Measurements from ENCODE around the gene MMP24. TPM values are rescaled to one million over a fixed set of nuclear protein-coding genes. Genes with fewer than 3 reads are reported as not detected.

Gene MMP24
- total and polyA plus RNA-seq, 4 donors, result 0.09 to 0.75 (median 0.42) TPM

GRCh38 chr20:35319871-35320197 is 93.3 kb downstream of the MMP24 start:
- H3K27ac ChIP-seq (ENCODE audit: low read depth in 1 of 2, low read length in 2 of 2), result no peak overlapping the region
- H3K36me3 ChIP-seq (ENCODE audit: control insufficient read depth in 4 of 4, insufficient read depth in 3 of 4, low read depth in 1 of 4, low read length in 3 of 4), result peaks cover 0 to 4% (median 0%) of the 10 kb centered on the region in 4 donors
- no peaks in the 10 kb centered on the region for H3K27me3 ChIP-seq (ENCODE audit: control insufficient read depth in 4 of 4, insufficient read depth in 4 of 4, low read length in 3 of 4)
- TF ChIP-seq ATF3 (IDR thresholded peaks at IDR 0.05), result no peak
- no peak for TF ChIP-seq HNF4G (IDR thresholded peaks at IDR 0.05)
- TF ChIP-seq HNF4A (conservative IDR thresholded peaks at IDR 0.05), result no peak
- TF ChIP-seq FOXA1 (IDR thresholded peaks at IDR 0.05), result no peak
- no peak for TF ChIP-seq RAD21 (IDR thresholded peaks at IDR 0.05)
- no peak for TF ChIP-seq FOXA2 (IDR thresholded peaks at IDR 0.05)
- no peak for TF ChIP-seq CTCF (IDR thresholded peaks at IDR 0.05; ENCODE audit: low read depth, low read length, missing input control)
- no peak for TF ChIP-seq EGR1 (IDR thresholded peaks at IDR 0.05; ENCODE audit: low read depth in 2 of 2)
- no peak for TF ChIP-seq MAX (IDR thresholded peaks at IDR 0.05)
- TF ChIP-seq SP1 (IDR thresholded peaks at IDR 0.05), result no peak
- no peak for TF ChIP-seq TAF1 (conservative IDR thresholded peaks at IDR 0.05)
- no peak for TF ChIP-seq ZBTB33 (IDR thresholded peaks at IDR 0.05)
- TF ChIP-seq YY1 (IDR thresholded peaks at IDR 0.05), result no peak
- no peak for TF ChIP-seq GABPA (IDR thresholded peaks at IDR 0.05 in 1 of 2, conservative IDR thresholded peaks at IDR 0.05 in 1 of 2)
- TF ChIP-seq NR2F2 (IDR thresholded peaks at IDR 0.05), result no peak
- TF ChIP-seq JUND (IDR thresholded peaks at IDR 0.05), result no peak
- TF ChIP-seq REST (IDR thresholded peaks at IDR 0.05), result no peak
- H3K9me3 ChIP-seq (ENCODE audit: control insufficient read depth in 4 of 4, low read length in 3 of 4), result no peaks in the 10 kb centered on the region
- no peak overlapping the region for H3K9ac ChIP-seq (ENCODE audit: low read depth in 1 of 2, low read length in 2 of 2)
- peaks cover 0 to 4% (median 0%) of the 10 kb centered on the region in 4 donors for H3K4me1 ChIP-seq (ENCODE audit: control insufficient read depth in 4 of 4, insufficient read depth in 4 of 4, low read length in 3 of 4)
- no peak overlapping the region for H3K4me3 ChIP-seq (ENCODE audit: low read depth in 1 of 3, low read length in 3 of 3)
- no peak for DNase-seq (ENCODE audit: low spot score)

Data from liver (tissue), 9 donors.